Left lobe of liver (tissue), 2 donors: ENCODE measurements around the gene DDX51. TPM values are rescaled to one million over a fixed set of nuclear protein-coding genes. Genes with fewer than 3 reads are reported as not detected.
"Not testable (repeated sequence)": the region's sequence is repeated elsewhere in the genome, so short reads cannot be mapped to it uniquely, and the experiment has no call there.

Experiments used
- ATAC-seq: fragments of 200-7000 bp; cut with Tn5 transposase; one replicate; pipeline ENCODE4 v1.9.1; 2020; ENCODE audit warnings: mild to moderate bottlenecking, moderate library complexity
- DNase-seq: peaks from one replicate; pipeline ENCODE4 v3.0.0-alpha.2; 2020; ENCODE audit warnings: low spot score
- total RNA-seq: library from RNA; stranded (reverse); gene quantifications from one replicate; pipeline ENCODE4 v1.2.1, GENCODE V29; 2021
- donor health status: DM: no; HTN: no; CAD: no; lungs with moderate emphysema.
- donor health status: DM: no; HTN: yes; CAD: no.

Gene DDX51
- total RNA-seq, 1 donor from 2014 or later: 9.3 TPM

GRCh38 chr12:132124766-132125425 is 19.2 kb downstream of the DDX51 start:
- ATAC-seq (peak; percentile 16), DNase-seq (no peak)

GRCh38 chr12:132123970-132124765 is 20.0 kb downstream of the DDX51 start:
- DNase-seq (no peak), ATAC-seq (no peak)

DNA sequence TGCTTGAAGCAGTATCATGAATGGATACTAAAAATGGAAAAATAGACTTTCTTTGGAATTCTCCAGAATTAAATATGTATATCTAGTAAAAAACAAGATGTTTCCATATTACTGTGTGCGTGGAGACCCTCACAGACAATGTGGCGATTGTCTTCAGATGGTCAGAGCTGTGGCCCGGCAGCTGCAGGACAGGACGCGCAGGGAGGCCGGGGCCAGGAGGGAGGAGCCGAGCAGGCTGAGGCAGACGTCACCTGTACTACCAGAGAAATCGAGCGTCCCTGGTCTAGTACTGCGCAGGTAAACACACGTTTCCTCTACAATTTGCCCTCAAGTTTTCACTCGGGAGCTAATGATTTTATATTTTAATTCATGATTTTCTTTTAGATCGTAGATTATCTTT is 22.8 kb downstream of the DDX51 start:
- no peak for ATAC-seq

GRCh38 chr12:132118876-132119275 is 25.2 kb downstream of the DDX51 start:
- no peak for DNase-seq
- peak; percentile 13 for ATAC-seq

More for the DNA sequence above, 22.8 kb downstream of the DDX51 start:
- DNase-seq: no peak

DNA sequence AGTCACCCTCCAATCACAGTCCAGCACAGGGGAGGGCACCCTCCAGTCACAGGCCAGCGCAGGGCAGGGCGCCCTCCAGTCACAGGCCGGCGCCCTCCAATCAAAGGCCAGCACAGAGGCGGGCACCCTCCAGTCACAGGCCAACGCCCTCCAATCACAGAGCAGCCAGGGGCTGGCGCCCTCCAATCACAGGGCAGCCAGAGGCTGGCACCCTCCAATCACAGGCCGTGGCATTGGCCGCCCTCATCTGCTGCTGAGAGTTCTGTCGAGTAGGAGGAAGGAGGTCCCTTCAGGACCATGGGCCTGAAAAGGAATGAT is 26.6 kb downstream of the DDX51 start:
- DNase-seq (no peak), ATAC-seq (no peak)

GRCh38 chr12:132116709-132117557 is 27.2 kb downstream of the DDX51 start:
- ATAC-seq (peak; percentile 22), DNase-seq (no peak)

GRCh38 chr12:132115500-132115899 is 28.6 kb downstream of the DDX51 start:
- ATAC-seq (no peak), DNase-seq (no peak)

DNA sequence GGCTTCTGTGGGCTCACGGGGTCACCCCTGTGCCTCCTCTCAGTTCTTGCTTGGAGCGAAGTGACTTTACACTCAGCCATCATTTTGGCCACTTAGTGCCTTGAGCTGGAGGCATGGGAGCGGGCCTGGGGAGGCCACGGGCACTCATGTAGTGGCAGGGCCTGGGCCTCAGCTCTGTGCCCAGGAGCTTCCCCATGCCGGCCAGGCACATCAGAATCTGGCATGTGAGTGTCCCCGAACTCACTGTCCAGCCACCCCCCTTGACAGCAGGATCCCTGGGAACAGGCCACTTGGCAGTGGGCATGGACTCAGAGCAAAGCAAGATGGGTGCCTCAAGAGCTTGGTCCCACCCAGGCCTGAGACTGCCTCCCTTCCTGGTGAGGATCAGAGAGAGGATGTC is 29.5 kb downstream of the DDX51 start:
- no peak for ATAC-seq

DNA sequence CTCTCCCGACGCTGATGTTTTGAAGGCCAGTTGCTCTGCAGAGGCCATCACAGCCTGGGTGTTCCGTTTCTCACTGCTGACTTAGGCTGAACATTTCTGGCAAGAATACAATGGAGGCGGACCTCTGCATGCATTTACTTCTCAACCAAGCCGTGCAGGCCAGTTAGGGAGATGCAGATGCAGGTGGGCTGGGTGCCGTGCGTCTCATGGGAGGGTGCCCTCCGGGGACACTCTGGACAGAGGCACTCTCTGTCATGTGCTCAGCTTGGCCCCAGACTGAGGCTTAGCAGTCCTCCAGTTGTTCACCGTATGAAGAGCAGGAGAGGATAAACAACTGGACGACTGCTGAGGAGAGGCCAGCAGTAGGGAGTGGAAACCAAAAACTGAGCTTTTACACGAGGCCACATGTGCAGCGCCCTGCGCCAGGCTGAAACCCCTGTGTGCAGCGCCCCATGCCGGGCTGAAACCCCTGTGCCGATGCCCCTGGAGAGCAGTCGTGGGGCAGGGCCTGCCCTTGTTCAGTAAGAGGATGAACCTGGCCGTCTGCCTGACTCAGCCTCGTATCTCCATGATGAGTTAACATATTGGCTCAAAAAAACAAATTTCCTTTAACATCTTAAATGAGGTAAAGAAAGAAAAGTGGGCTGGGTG is 32.3 kb downstream of the DDX51 start:
- no peak for ATAC-seq
- peak; percentile 37 for DNase-seq

More for the DNA sequence above, 29.5 kb downstream of the DDX51 start:
- DNase-seq: peak; percentile 28

DNA sequence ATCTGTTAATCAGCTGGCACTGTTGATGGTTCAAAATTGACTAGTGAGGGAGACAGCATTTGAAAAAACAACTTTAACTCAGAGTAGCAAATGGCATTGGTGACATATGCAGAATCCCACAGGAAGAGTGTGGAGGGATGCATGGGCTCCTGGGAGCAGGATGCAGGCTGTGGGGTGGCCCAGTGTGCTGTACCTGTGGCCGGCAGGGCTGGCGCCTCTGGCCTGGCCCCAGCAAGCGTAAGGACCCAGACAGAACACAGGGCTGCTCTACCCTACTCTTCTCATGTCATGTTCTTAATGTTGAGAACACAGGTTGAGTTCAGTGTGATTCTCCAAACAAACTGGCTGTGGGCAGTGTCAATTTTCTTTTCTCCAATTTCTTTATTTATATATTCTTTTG is 33.4 kb downstream of the DDX51 start:
- DNase-seq (peak; percentile 19), ATAC-seq (no peak)

DNA sequence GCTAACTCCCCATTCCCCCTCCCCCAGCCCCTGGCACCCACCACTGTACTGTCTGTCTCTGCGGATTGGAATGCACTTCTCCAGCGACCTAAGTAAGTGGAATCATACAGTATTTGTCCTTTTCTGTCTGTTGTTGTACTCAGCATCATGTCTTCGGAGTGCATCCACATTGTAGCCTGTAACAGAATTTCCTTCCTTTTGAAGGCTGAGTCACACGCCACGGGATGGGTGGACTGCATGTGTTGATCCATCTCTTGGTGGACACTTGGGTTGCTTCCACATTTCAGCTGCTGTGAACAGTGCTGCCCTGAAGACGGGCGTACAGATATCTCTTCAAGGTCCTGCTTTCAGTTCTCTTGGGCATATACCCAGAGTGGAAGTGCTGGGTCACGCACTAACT is 34.4 kb downstream of the DDX51 start:
- no peak for ATAC-seq
- peak; percentile 15 for DNase-seq

GRCh38 chr12:132108211-132108832 is 35.8 kb downstream of the DDX51 start:
- no peak for ATAC-seq
- DNase-seq: peak; percentile 32

GRCh38 chr12:132106921-132107320 is 37.2 kb downstream of the DDX51 start:
- DNase-seq: no peak
- no peak for ATAC-seq

GRCh38 chr12:132105467-132105866 is 38.7 kb downstream of the DDX51 start:
- ATAC-seq (no peak), DNase-seq (peak; percentile 31)

- DNase-seq: peak; percentile 24
- no peak for ATAC-seq
Observed at GRCh38 chr12:132103542-132104308, 40.4 kb downstream of the DDX51 start.

- not testable (repeated sequence) for DNase-seq, ATAC-seq
Observed at GRCh38 chr12:132103072-132103471, 41.0 kb downstream of the DDX51 start.

DNA sequence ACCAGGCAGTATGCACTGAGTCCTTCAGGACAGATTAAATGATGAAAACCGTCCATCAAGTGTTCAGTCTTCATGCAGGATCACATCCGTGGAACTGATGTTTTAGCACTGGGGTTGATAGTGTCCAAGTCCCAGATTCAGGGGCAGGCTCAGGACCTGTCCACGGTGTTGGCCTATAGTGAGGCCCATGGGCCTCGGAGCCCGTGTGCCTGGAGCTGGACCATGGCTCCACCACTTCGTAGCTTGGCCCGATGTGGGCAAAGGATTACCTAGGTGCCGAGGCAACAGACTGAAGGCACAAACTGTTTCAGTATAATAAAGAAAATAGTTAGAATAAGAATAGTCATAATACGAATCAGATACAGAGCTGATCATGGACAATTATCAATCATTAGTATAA is 41.8 kb downstream of the DDX51 start:
- no peak for ATAC-seq
- DNase-seq: peak; percentile 14

- peak; percentile 36 for DNase-seq
- no peak for ATAC-seq
Observed at GRCh38 chr12:132100306-132101065, 43.6 kb downstream of the DDX51 start.

DNA sequence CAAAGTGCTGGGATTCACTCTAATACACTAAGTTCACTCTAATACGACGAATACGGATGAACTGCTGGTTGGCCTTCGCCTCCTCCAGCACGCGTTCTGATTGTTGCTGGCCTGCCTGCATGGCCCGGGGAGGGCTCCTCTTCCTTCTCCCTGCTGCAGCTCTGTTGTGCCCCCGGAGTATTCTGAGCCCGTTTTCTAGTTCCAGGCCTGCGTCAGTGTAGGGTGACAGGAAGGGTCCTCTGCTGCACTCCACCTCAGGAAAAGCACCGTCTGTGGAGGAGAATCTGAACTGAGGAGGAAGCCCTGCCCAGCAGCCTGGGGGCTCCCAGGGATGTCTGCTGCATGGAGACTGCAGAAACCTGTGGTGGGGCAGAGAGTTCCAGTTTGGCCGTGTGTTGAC is 44.4 kb downstream of the DDX51 start:
- ATAC-seq (no peak), DNase-seq (peak; percentile 24)
